Right atrium auricular region (tissue), 2 donors: ENCODE results near the gene UNG. TPM values are rescaled to one million over a fixed set of nuclear protein-coding genes. Genes with fewer than 3 reads are reported as not detected.
A peak's percentile ranks its signal among the peaks of the same experiment; 100 is the strongest.
"Not testable (repeated sequence)": the region's sequence is repeated elsewhere in the genome, so short reads cannot be mapped to it uniquely, and the experiment has no call there.

ENCODE experiments used
- DNase-seq: peaks from one replicate; pipeline ENCODE4 v3.0.0-alpha.2; 2019; ENCODE audit warnings: low spot score
- H3K27ac ChIP-seq, 2 donors: fragments of 200-600 bp; sonication (generic); 1 replicate in 1 of 2; 2 replicates in 1 of 2; pipeline ENCODE4 v1.5.1; 2016 to 2019
- H3K27me3 ChIP-seq, 2 donors: fragments of 200-600 bp; sonication (generic); one replicate each; pipeline versions ENCODE4 v1.5.1 to v1.6.0; 2017 to 2019
- H3K36me3 ChIP-seq: fragments of 200-600 bp; sonication (generic); one replicate; pipeline ENCODE4 v1.5.1; 2016
- H3K4me1 ChIP-seq, 2 donors: fragments of 200-600 bp; sonication (generic); one replicate each; pipeline versions ENCODE4 v1.5.1 to v1.6.0; 2017 to 2019
- H3K4me3 ChIP-seq, 2 donors: fragments of 200-600 bp; sonication (generic); 1 replicate in 1 of 2; 2 replicates in 1 of 2; pipeline ENCODE4 v1.5.1; 2017 to 2019; ENCODE audit warnings: mild to moderate bottlenecking in 1 of 2, moderate library complexity in 1 of 2
- H3K9me3 ChIP-seq, 2 donors: fragments of 200-600 bp; sonication (generic); one replicate each; pipeline ENCODE4 v1.5.1; 2019
- total RNA-seq, 2 donors: library from RNA; depleted of rRNA; stranded (reverse); fragments of >200 nt; gene quantifications; one replicate each; pipeline ENCODE4 v1.1.0, GENCODE V29; 2016
- TF ChIP-seq, protein P1 (sequence below), 2 donors: fragments of 200-600 bp; sonication (generic); IDR thresholded peaks; one replicate each; pipeline ENCODE4 v1.5.1; 2019; ENCODE audit warnings: antibody characterized with exemption in 2 of 2

Gene UNG
- total RNA-seq, 2 donors from 2014 or later = 10.2 to 12.1 TPM

DNA sequence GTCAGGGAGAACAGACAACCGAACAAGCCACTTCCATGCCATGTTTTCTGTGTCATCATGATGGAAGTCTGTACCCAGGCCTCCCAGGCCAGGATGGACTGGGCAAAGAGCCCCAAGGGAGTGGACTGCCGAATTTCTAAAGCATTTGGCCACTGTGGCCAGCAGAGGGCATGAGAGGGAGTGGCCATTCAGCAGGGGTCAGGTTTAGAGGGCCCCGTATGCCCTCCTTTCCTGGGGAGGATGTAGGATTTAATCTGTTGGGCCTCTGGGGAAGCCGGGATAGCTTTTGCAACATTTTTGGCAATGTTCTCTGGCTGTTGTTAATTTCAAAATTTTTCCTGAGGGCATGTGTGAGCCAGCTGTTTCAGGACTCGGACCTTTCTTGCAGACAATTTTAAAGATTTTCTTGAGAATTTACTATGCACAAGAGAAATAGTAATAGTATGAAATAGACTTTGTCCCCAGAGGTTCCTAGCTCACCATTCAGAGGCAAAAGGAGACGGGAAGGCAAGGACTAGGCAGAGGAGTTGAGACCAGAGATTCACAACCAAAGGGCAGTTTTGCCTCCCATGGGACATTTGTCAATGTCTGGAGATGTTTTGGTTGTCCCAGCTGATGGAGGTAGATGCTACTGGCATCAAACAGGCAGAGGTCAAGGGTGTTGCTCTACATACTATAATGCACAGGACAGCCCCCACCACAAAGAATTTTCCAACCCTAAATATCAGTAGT, 37.0 kb downstream of the UNG start:
- peak overlapping the region; percentile 66 to 88 for H3K27ac ChIP-seq
- no peak for DNase-seq
- no peak overlapping the region for H3K4me3 ChIP-seq
- TF ChIP-seq, protein P1, sequence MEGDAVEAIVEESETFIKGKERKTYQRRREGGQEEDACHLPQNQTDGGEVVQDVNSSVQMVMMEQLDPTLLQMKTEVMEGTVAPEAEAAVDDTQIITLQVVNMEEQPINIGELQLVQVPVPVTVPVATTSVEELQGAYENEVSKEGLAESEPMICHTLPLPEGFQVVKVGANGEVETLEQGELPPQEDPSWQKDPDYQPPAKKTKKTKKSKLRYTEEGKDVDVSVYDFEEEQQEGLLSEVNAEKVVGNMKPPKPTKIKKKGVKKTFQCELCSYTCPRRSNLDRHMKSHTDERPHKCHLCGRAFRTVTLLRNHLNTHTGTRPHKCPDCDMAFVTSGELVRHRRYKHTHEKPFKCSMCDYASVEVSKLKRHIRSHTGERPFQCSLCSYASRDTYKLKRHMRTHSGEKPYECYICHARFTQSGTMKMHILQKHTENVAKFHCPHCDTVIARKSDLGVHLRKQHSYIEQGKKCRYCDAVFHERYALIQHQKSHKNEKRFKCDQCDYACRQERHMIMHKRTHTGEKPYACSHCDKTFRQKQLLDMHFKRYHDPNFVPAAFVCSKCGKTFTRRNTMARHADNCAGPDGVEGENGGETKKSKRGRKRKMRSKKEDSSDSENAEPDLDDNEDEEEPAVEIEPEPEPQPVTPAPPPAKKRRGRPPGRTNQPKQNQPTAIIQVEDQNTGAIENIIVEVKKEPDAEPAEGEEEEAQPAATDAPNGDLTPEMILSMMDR (IDR thresholded peaks at IDR 0.05) = peak; percentile 21 to 62
- no peaks in the 10 kb centered on the region for H3K27me3 ChIP-seq
- H3K36me3 ChIP-seq = no peaks in the 10 kb centered on the region
- H3K4me1 ChIP-seq = peaks cover 0 to 76% of the 10 kb centered on the region in 2 donors
- no peaks in the 10 kb centered on the region for H3K9me3 ChIP-seq

DNA sequence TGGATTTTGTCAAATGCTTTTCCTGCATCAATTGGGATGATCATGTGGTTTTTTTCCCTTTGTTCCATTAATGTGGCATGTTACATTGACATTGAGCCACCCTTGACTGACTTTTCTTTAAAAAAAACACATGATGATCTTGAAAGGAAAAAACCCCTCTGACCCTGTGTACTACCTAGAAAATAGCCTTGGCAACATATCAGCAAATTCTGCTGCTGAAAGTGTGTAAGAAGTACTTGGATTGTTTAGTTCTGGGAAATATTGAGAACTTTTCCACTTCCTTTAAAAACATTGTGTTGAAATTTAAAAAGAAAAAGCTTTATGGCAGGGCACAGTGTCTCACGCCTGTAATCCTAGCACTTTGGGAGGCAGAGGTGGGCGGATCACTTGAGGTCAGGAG, 39.7 kb downstream of the UNG start:
- no peak for DNase-seq
- H3K4me1 ChIP-seq = peaks cover 0 to 57% of the 10 kb centered on the region in 2 donors
- H3K4me3 ChIP-seq = no peak overlapping the region
- H3K36me3 ChIP-seq = peaks cover 11% of the 10 kb centered on the region
- TF ChIP-seq, protein P1 (IDR thresholded peaks at IDR 0.05) = no peak
- peak overlapping the region; percentile 41 to 73 for H3K27ac ChIP-seq
- H3K27me3 ChIP-seq = no peaks in the 10 kb centered on the region
- no peaks in the 10 kb centered on the region for H3K9me3 ChIP-seq

DNA sequence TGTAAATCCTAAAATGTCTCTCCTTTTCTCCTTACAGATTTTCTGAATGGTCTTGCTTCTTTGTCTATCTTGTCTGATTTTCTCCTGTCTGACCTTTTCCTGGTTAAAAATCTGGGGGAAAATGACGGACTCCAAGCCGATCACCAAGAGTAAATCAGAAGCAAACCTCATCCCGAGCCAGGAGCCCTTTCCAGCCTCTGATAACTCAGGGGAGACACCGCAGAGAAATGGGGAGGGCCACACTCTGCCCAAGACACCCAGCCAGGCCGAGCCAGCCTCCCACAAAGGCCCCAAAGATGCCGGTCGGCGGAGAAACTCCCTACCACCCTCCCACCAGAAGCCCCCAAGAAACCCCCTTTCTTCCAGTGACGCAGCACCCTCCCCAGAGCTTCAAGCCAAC, 42.0 kb downstream of the UNG start:
- H3K27ac ChIP-seq = peak overlapping the region; percentile 40 to 47
- no peaks in the 10 kb centered on the region for H3K27me3 ChIP-seq
- peaks cover 21% of the 10 kb centered on the region for H3K36me3 ChIP-seq
- H3K4me3 ChIP-seq = no peak overlapping the region
- TF ChIP-seq, protein P1 (IDR thresholded peaks at IDR 0.05) = no peak
- peaks cover 0 to 49% of the 10 kb centered on the region in 2 donors for H3K4me1 ChIP-seq
- no peaks in the 10 kb centered on the region for H3K9me3 ChIP-seq
- DNase-seq = no peak

DNA sequence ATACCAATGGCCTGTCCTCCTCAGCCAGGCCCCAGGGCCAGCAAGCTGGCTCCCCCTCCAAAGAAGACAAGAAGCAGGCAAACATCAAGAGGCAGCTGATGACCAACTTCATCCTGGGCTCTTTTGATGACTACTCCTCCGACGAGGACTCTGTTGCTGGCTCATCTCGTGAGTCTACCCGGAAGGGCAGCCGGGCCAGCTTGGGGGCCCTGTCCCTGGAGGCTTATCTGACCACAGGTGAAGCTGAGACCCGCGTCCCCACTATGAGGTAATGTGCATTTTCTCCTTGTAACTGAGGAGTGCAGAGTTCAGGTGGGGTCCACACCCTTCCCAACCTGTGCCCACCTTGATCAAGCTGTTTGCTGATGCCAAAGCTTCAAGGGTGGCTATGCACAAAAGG, 42.4 kb downstream of the UNG start:
- DNase-seq = no peak
- no peaks in the 10 kb centered on the region for H3K27me3 ChIP-seq
- peak overlapping the region; percentile 40 to 47 for H3K27ac ChIP-seq
- peaks cover 0 to 45% of the 10 kb centered on the region in 2 donors for H3K4me1 ChIP-seq
- H3K9me3 ChIP-seq = no peaks in the 10 kb centered on the region
- TF ChIP-seq, protein P1 (IDR thresholded peaks at IDR 0.05) = no peak
- H3K4me3 ChIP-seq = no peak overlapping the region
- peaks cover 22% of the 10 kb centered on the region for H3K36me3 ChIP-seq

DNA sequence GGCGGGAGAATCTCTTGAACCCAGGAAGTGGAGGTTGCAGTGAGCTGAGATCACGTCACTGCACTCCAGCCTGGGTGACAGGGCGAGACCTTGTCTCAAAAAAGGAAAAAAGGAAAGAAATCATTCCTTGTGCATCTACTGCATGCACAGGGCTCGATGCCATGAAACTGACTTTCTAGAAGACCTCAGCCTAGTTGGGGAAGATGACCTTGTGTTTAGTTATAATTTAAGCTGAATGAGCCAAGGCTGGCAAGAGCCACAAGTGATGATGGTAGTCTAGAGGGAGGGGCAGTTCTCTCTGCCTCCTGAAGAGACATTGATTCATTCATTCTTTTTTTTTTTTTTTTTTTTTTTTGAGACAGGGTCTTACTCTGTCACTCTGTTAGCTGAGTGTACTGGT, 43.2 kb downstream of the UNG start:
- H3K4me1 ChIP-seq = peaks cover 0 to 44% of the 10 kb centered on the region in 2 donors
- H3K9me3 ChIP-seq = no peaks in the 10 kb centered on the region
- no peaks in the 10 kb centered on the region for H3K27me3 ChIP-seq
- no peak overlapping the region for H3K27ac ChIP-seq
- TF ChIP-seq, protein P1 (IDR thresholded peaks at IDR 0.05) = no peak
- H3K36me3 ChIP-seq = peaks cover 22% of the 10 kb centered on the region
- H3K4me3 ChIP-seq = no peak overlapping the region
- no peak for DNase-seq

DNA sequence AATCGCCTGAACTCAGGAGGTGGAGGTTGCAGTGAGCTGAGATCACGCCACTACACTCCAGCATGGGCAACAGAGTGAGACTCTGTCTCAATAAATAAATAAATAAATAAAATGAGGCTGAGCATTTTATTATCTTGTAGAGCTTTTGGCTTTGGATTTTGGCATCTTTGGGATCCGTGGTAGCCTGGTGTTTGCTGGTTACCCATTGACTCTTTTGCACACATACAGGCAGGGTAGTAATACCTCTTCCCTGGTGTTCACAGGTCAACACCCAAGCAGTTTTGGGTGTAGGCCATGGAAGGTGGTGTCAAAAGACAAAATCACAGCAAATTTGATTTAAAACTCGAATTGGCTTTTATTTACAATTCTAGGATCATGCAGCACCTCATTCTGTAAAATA, 46.8 kb downstream of the UNG start:
- H3K4me1 ChIP-seq = peaks cover 0 to 52% of the 10 kb centered on the region in 2 donors
- H3K4me3 ChIP-seq = no peak overlapping the region
- H3K27me3 ChIP-seq = no peaks in the 10 kb centered on the region
- peaks cover 22% of the 10 kb centered on the region for H3K36me3 ChIP-seq
- TF ChIP-seq, protein P1 (IDR thresholded peaks at IDR 0.05) = no peak
- no peak for DNase-seq
- H3K27ac ChIP-seq = no peak overlapping the region
- no peaks in the 10 kb centered on the region for H3K9me3 ChIP-seq

DNA sequence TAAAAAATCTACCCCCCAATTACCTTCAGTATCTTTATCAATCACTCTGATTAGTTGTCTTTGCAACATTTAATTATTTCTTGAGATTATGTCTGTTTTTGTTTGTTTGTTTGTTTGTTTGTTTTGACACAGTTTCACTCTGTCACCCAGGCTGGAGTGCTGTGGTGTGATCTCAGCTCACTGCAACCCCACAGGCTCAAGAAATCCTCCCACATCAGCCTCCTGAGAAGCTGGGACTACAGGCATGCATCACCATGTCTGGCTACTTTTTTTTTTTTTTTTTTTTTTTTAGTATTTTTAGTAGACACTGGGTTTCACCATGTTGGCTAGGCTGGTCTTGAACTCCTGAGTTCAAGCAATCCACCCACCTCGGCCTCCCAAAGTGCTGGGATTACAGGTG, 49.7 kb downstream of the UNG start:
- not testable (repeated sequence) for DNase-seq, H3K9me3 ChIP-seq, H3K27ac ChIP-seq, H3K27me3 ChIP-seq, H3K4me3 ChIP-seq
- Histone ChIP-seq H3K4me1 (peaks cover 0 to 51% of the 10 kb centered on the region in 2 donors), H3K36me3 (peaks cover 11% of the 10 kb centered on the region)
